IMR-90 (cell line): Measurements from ENCODE around the gene FBRSL1. TPM values are rescaled to one million over a fixed set of nuclear protein-coding genes. Genes with fewer than 3 reads are reported as not detected.

Experiments
- ATAC-seq: fragments of 200-7000 bp; cut with Tn5 transposase; 2 replicates; pipeline ENCODE4 v1.9.1; 2020; ENCODE audit warnings: low read depth, mild to moderate bottlenecking, moderate library complexity
- BruUV-seq: library from RNA; stranded (reverse); fragments of 400-500 nt; replicated peaks from 2 replicates; lab custom pipeline; 2021; lab: Mats Ljungman, UMichigan
- CTCF ChIA-PET: fragments of 300-600 bp; formaldehyde crosslinking; extraction: SDS; loops from one replicate; lab custom pipeline; 2021; ENCODE audit warnings: antibody characterized with exemption; lab: Yijun Ruan, JAX
- POLR2A ChIA-PET: fragments of 300-600 bp; sonication (Branson Sonifier 250); formaldehyde crosslinking; loops from one replicate; lab custom pipeline; 2022; ENCODE audit warnings: antibody characterized with exemption; ENCODE audit not compliant: unreplicated experiment; lab: Charles Lee
- DNase-seq: peaks from one replicate; pipeline ENCODE4 v3.0.0; 2013
- H2AFZ ChIP-seq: replicated peaks from 2 replicates; pipeline ENCODE3; 2013; ENCODE audit warnings: low read length, mild to moderate bottlenecking; ENCODE audit not compliant: poor library complexity
- H2AK5ac ChIP-seq: 2 replicates; pipeline ENCODE4 v1.6.1; 2013; ENCODE audit warnings: low read depth, low read length, inconsistent platforms
- H2AK9ac ChIP-seq: replicated peaks from 2 replicates; pipeline ENCODE3; 2013; ENCODE audit warnings: mild to moderate bottlenecking, low read depth, low read length, moderate library complexity; ENCODE audit not compliant: poor library complexity
- H2BK120ac ChIP-seq: 2 replicates; pipeline ENCODE4 v1.6.1; 2013; ENCODE audit warnings: low read depth, low read length, inconsistent platforms
- H2BK15ac ChIP-seq: 3 replicates; pipeline ENCODE4 v1.6.1; 2013; ENCODE audit warnings: low read depth, low read length, inconsistent platforms
- H2BK20ac ChIP-seq: 2 replicates; pipeline ENCODE4 v1.6.1; 2013; ENCODE audit warnings: low read depth, mild to moderate bottlenecking, inconsistent platforms, low read length, moderate library complexity
- H2BK5ac ChIP-seq: 2 replicates; pipeline ENCODE4 v1.6.1; 2013; ENCODE audit warnings: mild to moderate bottlenecking, low read depth, low read length, inconsistent platforms; ENCODE audit not compliant: poor library complexity, severe bottlenecking
- H3K14ac ChIP-seq: replicated peaks from 2 replicates; pipeline ENCODE4 v1.6.1; 2013; ENCODE audit warnings: low read depth, low read length, inconsistent platforms
- H3K18ac ChIP-seq: 2 replicates; pipeline ENCODE4 v1.6.1; 2013; ENCODE audit warnings: low read depth, low read length, control low read depth
- H3K23ac ChIP-seq: 2 replicates; pipeline ENCODE4 v1.6.1; 2013; ENCODE audit warnings: low read depth, low read length, inconsistent platforms
- H3K27ac ChIP-seq: 2 replicates; pipeline ENCODE4 v1.5.1; 2013; ENCODE audit warnings: mild to moderate bottlenecking, control low read depth, low read length; ENCODE audit not compliant: insufficient read depth
- H3K27me3 ChIP-seq: 2 replicates; pipeline ENCODE4 v1.6.1; 2013; ENCODE audit warnings: low read length; ENCODE audit not compliant: control insufficient read depth, insufficient read depth
- H3K36me3 ChIP-seq: 2 replicates; pipeline ENCODE4 v1.6.1; 2013; ENCODE audit warnings: low read length, mixed read lengths; ENCODE audit not compliant: control insufficient read depth, insufficient read depth
- H3K4ac ChIP-seq: 2 replicates; pipeline ENCODE4 v1.6.1; 2013; ENCODE audit warnings: low read depth, low read length, inconsistent platforms
- H3K4me1 ChIP-seq: 2 replicates; pipeline ENCODE4 v1.6.1; 2013; ENCODE audit warnings: low read length, mixed read lengths; ENCODE audit not compliant: control insufficient read depth, insufficient read depth
- H3K4me2 ChIP-seq: 2 replicates; pipeline ENCODE4 v1.6.1; 2013; ENCODE audit warnings: low read depth, mild to moderate bottlenecking, control low read depth, low read length, moderate library complexity
- H3K4me3 ChIP-seq: 2 replicates; pipeline ENCODE4 v1.5.1; 2013; ENCODE audit warnings: low read depth, mild to moderate bottlenecking, control low read depth, low read length, moderate library complexity; ENCODE audit not compliant: insufficient read depth
- H3K56ac ChIP-seq: 2 replicates; pipeline ENCODE4 v1.6.1; 2013; ENCODE audit warnings: low read length, inconsistent platforms; ENCODE audit not compliant: insufficient read depth; ENCODE audit errors: extremely low read depth
- H3K79me1 ChIP-seq, 2 experiments: 2 replicates each; pipeline ENCODE4 v1.6.1; 2013; ENCODE audit warnings: low read length in 2 of 2, inconsistent platforms in 1 of 2, low read depth in 1 of 2
- H3K9ac ChIP-seq: 2 replicates; pipeline ENCODE4 v1.6.1; 2013; ENCODE audit warnings: low read depth, low read length, control low read depth
- H3K9me1 ChIP-seq: 2 replicates; pipeline ENCODE4 v1.6.1; 2013; ENCODE audit warnings: low read length, inconsistent platforms; ENCODE audit not compliant: insufficient read depth
- H3K9me3 ChIP-seq: 2 replicates; pipeline ENCODE4 v1.6.1; 2013; ENCODE audit warnings: low read length; ENCODE audit not compliant: control insufficient read depth, insufficient read depth
- H4K20me1 ChIP-seq: 2 replicates; pipeline ENCODE4 v1.6.1; 2013; ENCODE audit warnings: low read length, inconsistent platforms; ENCODE audit not compliant: insufficient read depth
- H4K5ac ChIP-seq: 2 replicates; pipeline ENCODE4 v1.6.1; 2013; ENCODE audit warnings: mild to moderate bottlenecking, low read depth, low read length, control low read depth
- H4K8ac ChIP-seq, 2 experiments: 2 replicates each; pipeline ENCODE4 v1.6.1; 2013; ENCODE audit warnings: low read depth in 2 of 2, low read length in 2 of 2, control low read depth in 1 of 2, inconsistent platforms in 1 of 2
- H4K91ac ChIP-seq: 2 replicates; pipeline ENCODE4 v1.6.1; 2013; ENCODE audit warnings: low read depth, low read length, inconsistent platforms; ENCODE audit not compliant: insufficient read depth
- BHLHE40 ChIP-seq: fragments of 150-350 bp; IDR thresholded peaks from 2 replicates; pipeline ENCODE4 v1.6.1; 2016; ENCODE audit warnings: mild to moderate bottlenecking, low read depth, low read length
- CTCF ChIP-seq: conservative IDR thresholded peaks from 2 replicates; pipeline ENCODE4 v1.5.1; 2012; ENCODE audit warnings: mild to moderate bottlenecking, low read depth, low read length, improper control_type of control experiment
- FOS ChIP-seq: fragments of 150-350 bp; IDR thresholded peaks from 2 replicates; pipeline ENCODE4 v1.6.1; 2016; ENCODE audit warnings: low read depth, low read length
- MAFK ChIP-seq: IDR thresholded peaks from 2 replicates; pipeline ENCODE4 v1.6.1; 2012; ENCODE audit warnings: low read depth, low read length, improper control_type of control experiment
- MAZ ChIP-seq: IDR thresholded peaks from 2 replicates; pipeline ENCODE4 v1.6.1; 2012; ENCODE audit warnings: low read depth, mild to moderate bottlenecking, low read length, improper control_type of control experiment, moderate library complexity, borderline replicate concordance
- MXI1 ChIP-seq: IDR thresholded peaks from 2 replicates; pipeline ENCODE4 v1.6.1; 2012; ENCODE audit warnings: low read depth, mild to moderate bottlenecking, low read length, moderate library complexity, borderline replicate concordance
- POLR2A ChIP-seq: IDR thresholded peaks from 2 replicates; pipeline ENCODE4 v1.6.1; 2012; ENCODE audit warnings: mild to moderate bottlenecking, low read depth, low read length
- SMC3 ChIP-seq: fragments of 150-350 bp; IDR thresholded peaks from 2 replicates; pipeline ENCODE4 v1.6.1; 2016; ENCODE audit warnings: low read depth, mild to moderate bottlenecking, antibody characterized with exemption, low read length, moderate library complexity
- USF2 ChIP-seq: fragments of 150-350 bp; IDR thresholded peaks from 2 replicates; pipeline ENCODE4 v1.6.1; 2017; ENCODE audit warnings: mild to moderate bottlenecking, antibody characterized with exemption, low read length, low read depth
- WGBS, 2 experiments: methylation state at CpG; one replicate each; pipeline versions ENCODE4 v1.1.5 to v1.1.7; 2013; ENCODE audit warnings: missing lambda C conversion rate in 2 of 2; ENCODE audit not compliant: insufficient read length in 1 of 2; ENCODE audit errors: extremely low coverage in 2 of 2; 5-methylcytosine and 5-hydroxymethylcytosine counted together
- dilution Hi-C: fragments of 300-500 bp; cut with HindIII; formaldehyde crosslinking; loops from one replicate; pipeline ENCODE4 v1.14.3; 2018; ENCODE audit warnings: low sequenced_read_pairs; ENCODE audit not compliant: unreplicated experiment
- in situ Hi-C: fragments of 300-500 bp; cut with MboI; formaldehyde crosslinking; loops from 3 replicates; pipeline ENCODE4 v1.14.3; 2019; ENCODE audit warnings: low sequenced_read_pairs, inconsistent platforms, mixed read lengths
- intact Hi-C: fragments of 100-400 bp; cut with micrococcal nuclease; formaldehyde crosslinking; loops from 2 replicates; pipeline ENCODE4 v1.10.0; 2022
- polyA plus RNA-seq, 3 experiments: library from polyadenylated mRNA; depleted of rRNA; stranded (reverse); fragments of >200 nt; gene quantifications; 2 replicates each; pipeline ENCODE4 v1.2.3, GENCODE V29; 2012; ENCODE audit warnings: low replicate concordance in 1 of 3
- total RNA-seq: library from RNA; depleted of rRNA; stranded (reverse); fragments of >200 nt; gene quantifications from 2 replicates; pipeline ENCODE4 v1.2.3, GENCODE V29; 2012

Gene FBRSL1
- total and polyA plus RNA-seq, 2 of the 4 experiments (the other 2 are of a cell fraction) = 0.36 to 10.8 TPM

GRCh38 chr12:132506328-132507160 lies 16.6 kb downstream of the FBRSL1 start:
- TF ChIP-seq MAFK (0 out of 2 replicates have a peak, but pooled peaks have one; percentile 32), USF2 (peak; percentile 55; the same call in 1 of the 2 replicates), CTCF (no peak), MAZ (peak; percentile 84; the same call in 1 of the 2 replicates), FOS (no peak), POLR2A (no peak), BHLHE40 (no peak), MXI1 (peak; percentile 83; the same call in 1 of the 2 replicates), SMC3 (no peak)
- peaks cover 57% of the 10 kb centered on the region for H4K20me1 ChIP-seq

More at GRCh38 chr12:132506328-132507160, 16.6 kb downstream of the FBRSL1 start:
- H2BK20ac ChIP-seq = no peak overlapping the region
- intact Hi-C loops = no loop called here
- CTCF ChIA-PET = interaction anchor here (0.6 to 1.1 kb wide), 2 partner anchors 10 to 1617 kb away, joined by 5 to 9 read pairs; no protein-coding TSS in a partner anchor
- H3K27ac ChIP-seq = peak overlapping the region; percentile 38
- in situ Hi-C loops = no loop called here
- H2BK5ac ChIP-seq = no peak overlapping the region
- H3K79me1 ChIP-seq = peaks cover 9 to 64% of the 10 kb centered on the region in 2 experiments; a peak in 3 of 4 replicates
- H3K18ac ChIP-seq = no peak overlapping the region
- H2BK120ac ChIP-seq = no peak overlapping the region
- WGBS, 2 experiments = 4% methylated on average over 8 of the region's 32 CpGs; no CpG with 5 or more reads in 1 of the 2 experiments
- peak overlapping the region; percentile 89 for H2AK9ac ChIP-seq
- H3K27me3 ChIP-seq = no peaks in the 10 kb centered on the region
- peak overlapping the region; percentile 71 for H3K23ac ChIP-seq
- peak overlapping the region; percentile 48; the same call in 1 of the 2 replicates for H2AK5ac ChIP-seq
- ATAC-seq (peak; percentile 97), DNase-seq (peak; percentile 77)
- H2BK15ac ChIP-seq = no peak overlapping the region
- H3K9me1 ChIP-seq = peaks cover 4% of the 10 kb centered on the region; the same call in 1 of the 2 replicates
- peak overlapping the region; percentile 42 to 72; a peak in 3 of 4 replicates for H4K8ac ChIP-seq
- peak overlapping the region; percentile 70 for H3K4ac ChIP-seq
- H3K56ac ChIP-seq = no peak overlapping the region
- POLR2A ChIA-PET = no interaction called here
- no peak overlapping the region for H4K5ac ChIP-seq
- H3K9ac ChIP-seq = peak overlapping the region; percentile 40
- peak overlapping the region; percentile 74 for H3K14ac ChIP-seq
- H2AFZ ChIP-seq = peak overlapping the region; percentile 85
- peak overlapping the region; percentile 36; the same call in 1 of the 2 replicates for H4K91ac ChIP-seq
- BruUV-seq = no TSS peak
- H3K4me1 ChIP-seq = peaks cover 18% of the 10 kb centered on the region
- no peak overlapping the region for H3K4me3 ChIP-seq
- H3K4me2 ChIP-seq = peak overlapping the region; percentile 62
- no peaks in the 10 kb centered on the region for H3K9me3 ChIP-seq
- peaks cover 2% of the 10 kb centered on the region; the same call in 1 of the 2 replicates for H3K36me3 ChIP-seq
- dilution Hi-C loops = no loop called here
